HPDE6-E6E7 (cell line): ENCODE measurements around the gene WNT6.
"Not testable (repeated sequence)": the region's sequence is repeated elsewhere in the genome, so short reads cannot be mapped to it uniquely, and the experiment has no call there.

Experiments
- DNase-seq: peaks from one replicate; pipeline ENCODE4 v3.0.0; 2011; ENCODE audit warnings: missing footprints; ENCODE audit errors: extremely low spot score

The WNT6 gene

GRCh38 chr2:218830526-218831306, 28.9 kb upstream of the WNT6 start:
- no peak for DNase-seq

GRCh38 chr2:218831378-218831990, 28.1 kb upstream of the WNT6 start, which contains the start of gene PRKAG3:
PRKAG3 (minus strand) TSS chr2:218831803.
- no peak for DNase-seq

GRCh38 chr2:218832081-218832480, 27.5 kb upstream of the WNT6 start:
- no peak for DNase-seq

- no peak for DNase-seq
These were observed 27.1 kb upstream of the WNT6 start for GRCh38 chr2:218832520-218832919.

- DNase-seq, result no peak
These were observed 26.5 kb upstream of the WNT6 start for GRCh38 chr2:218833023-218833609.

GRCh38 chr2:218834685-218835084, 24.9 kb upstream of the WNT6 start:
- no peak for DNase-seq

GRCh38 chr2:218837495-218837894, 22.1 kb upstream of the WNT6 start:
- no peak for DNase-seq

- no peak for DNase-seq
These were observed 20.2 kb upstream of the WNT6 start for GRCh38 chr2:218839430-218839829.

GRCh38 chr2:218839888-218840287, 19.7 kb upstream of the WNT6 start:
- DNase-seq, result no peak

GRCh38 chr2:218844334-218844733, 15.3 kb upstream of the WNT6 start:
- DNase-seq, result not testable (repeated sequence)

- not testable (repeated sequence) for DNase-seq
These were observed 12.6 kb upstream of the WNT6 start for GRCh38 chr2:218846963-218847362.

GRCh38 chr2:218849721-218850120, 9.9 kb upstream of the WNT6 start:
- no peak for DNase-seq

- DNase-seq, result no peak
These were observed 8.8 kb upstream of the WNT6 start for GRCh38 chr2:218850796-218851195.

GRCh38 chr2:218851286-218851685, 8.3 kb upstream of the WNT6 start:
- no peak for DNase-seq

- DNase-seq, result no peak
These were observed 6.5 kb upstream of the WNT6 start for GRCh38 chr2:218852911-218853667.

GRCh38 chr2:218853766-218854165, 5.8 kb upstream of the WNT6 start:
- peak; percentile 60 for DNase-seq

GRCh38 chr2:218854860-218855259, 4.7 kb upstream of the WNT6 start:
- DNase-seq, result no peak

GRCh38 chr2:218855305-218856166, 4.1 kb upstream of the WNT6 start:
- DNase-seq, result no peak

GRCh38 chr2:218856167-218856895, 3.3 kb upstream of the WNT6 start:
- no peak for DNase-seq

GRCh38 chr2:218856896-218857243, 2.7 kb upstream of the WNT6 start:
- no peak for DNase-seq
